Measurements from ENCODE around the gene LHX2. TPM values are rescaled to one million over a fixed set of nuclear protein-coding genes. Genes with fewer than 3 reads are reported as not detected.

Gene LHX2
- total RNA-seq, 1 experiment from 2014 or later = 0.87 TPM

GRCh38 chr9:124005029-124005771 lies 6.4 kb upstream of the LHX2 start:
- H3K4me3 ChIP-seq (ENCODE audit: insufficient read depth, low read depth, low read length) = no peak overlapping the region
- peaks cover 98% of the 10 kb centered on the region for H3K27me3 ChIP-seq (ENCODE audit: control insufficient read depth, insufficient read depth, low read length)
- H3K36me3 ChIP-seq (replicated peaks; ENCODE audit: control insufficient read depth, insufficient read depth, low read length) = no peaks in the 10 kb centered on the region
- DNase-seq = peak; percentile 70

GRCh38 chr9:124006448-124007361 lies 4.9 kb upstream of the LHX2 start:
- DNase-seq = peak; percentile 46
- Histone ChIP-seq H3K36me3 (replicated peaks; ENCODE audit: control insufficient read depth, insufficient read depth, low read length) (no peaks in the 10 kb centered on the region), H3K4me3 (ENCODE audit: insufficient read depth, low read depth, low read length) (no peak overlapping the region), H3K27me3 (ENCODE audit: control insufficient read depth, insufficient read depth, low read length) (peaks cover 95% of the 10 kb centered on the region)

- H3K4me3 ChIP-seq (ENCODE audit: insufficient read depth, low read depth, low read length) = no peak overlapping the region; the same call in 1 of the 2 replicates
- peak; percentile 53 for DNase-seq
Measured at GRCh38 chr9:124007565-124008302, 3.8 kb upstream of the LHX2 start.

GRCh38 chr9:124008303-124008693 lies 3.3 kb upstream of the LHX2 start:
- Histone ChIP-seq H3K27me3 (ENCODE audit: control insufficient read depth, insufficient read depth, low read length) (peaks cover 95% of the 10 kb centered on the region), H3K36me3 (replicated peaks; ENCODE audit: control insufficient read depth, insufficient read depth, low read length) (no peaks in the 10 kb centered on the region), H3K4me3 (ENCODE audit: insufficient read depth, low read depth, low read length) (peak overlapping the region; percentile 29)
- DNase-seq = peak; percentile 88

More at GRCh38 chr9:124007565-124008302, 3.8 kb upstream of the LHX2 start:
- Histone ChIP-seq H3K36me3 (replicated peaks; ENCODE audit: control insufficient read depth, insufficient read depth, low read length) (no peaks in the 10 kb centered on the region), H3K27me3 (ENCODE audit: control insufficient read depth, insufficient read depth, low read length) (peaks cover 95% of the 10 kb centered on the region)

GRCh38 chr9:124008694-124009530 lies 2.7 kb upstream of the LHX2 start:
- H3K36me3 ChIP-seq (replicated peaks; ENCODE audit: control insufficient read depth, insufficient read depth, low read length) = no peaks in the 10 kb centered on the region
- DNase-seq = peak; percentile 88
- peaks cover 95% of the 10 kb centered on the region for H3K27me3 ChIP-seq (ENCODE audit: control insufficient read depth, insufficient read depth, low read length)
- H3K4me3 ChIP-seq (ENCODE audit: insufficient read depth, low read depth, low read length) = peak overlapping the region; percentile 29

- H3K36me3 ChIP-seq (replicated peaks; ENCODE audit: control insufficient read depth, insufficient read depth, low read length) = no peaks in the 10 kb centered on the region
- DNase-seq = peak; percentile 30
- peaks cover 95% of the 10 kb centered on the region for H3K27me3 ChIP-seq (ENCODE audit: control insufficient read depth, insufficient read depth, low read length)
- no peak overlapping the region for H3K4me3 ChIP-seq (ENCODE audit: insufficient read depth, low read depth, low read length)
Measured at GRCh38 chr9:124009531-124010217, 1.9 kb upstream of the LHX2 start.

- no peaks in the 10 kb centered on the region for H3K36me3 ChIP-seq (replicated peaks; ENCODE audit: control insufficient read depth, insufficient read depth, low read length)
- DNase-seq = peak; percentile 54
- H3K4me3 ChIP-seq (ENCODE audit: insufficient read depth, low read depth, low read length) = no peak overlapping the region
- peaks cover 96% of the 10 kb centered on the region for H3K27me3 ChIP-seq (ENCODE audit: control insufficient read depth, insufficient read depth, low read length)
Measured at GRCh38 chr9:124010303-124010664, 1.3 kb upstream of the LHX2 start.

GRCh38 chr9:124010665-124011321 lies 775 bp upstream of the LHX2 start:
- Histone ChIP-seq H3K36me3 (replicated peaks; ENCODE audit: control insufficient read depth, insufficient read depth, low read length) (no peaks in the 10 kb centered on the region), H3K4me3 (ENCODE audit: insufficient read depth, low read depth, low read length) (peak overlapping the region; percentile 27), H3K27me3 (ENCODE audit: control insufficient read depth, insufficient read depth, low read length) (peaks cover 97% of the 10 kb centered on the region)
- DNase-seq = peak; percentile 89

- DNase-seq = peak; percentile 80
- Histone ChIP-seq H3K27me3 (ENCODE audit: control insufficient read depth, insufficient read depth, low read length) (peaks cover 97% of the 10 kb centered on the region), H3K4me3 (ENCODE audit: insufficient read depth, low read depth, low read length) (no peak overlapping the region), H3K36me3 (replicated peaks; ENCODE audit: control insufficient read depth, insufficient read depth, low read length) (no peaks in the 10 kb centered on the region)
Measured at GRCh38 chr9:124012368-124013301, 1.1 kb downstream of the LHX2 start.

GRCh38 chr9:124013309-124014210 lies 2.0 kb downstream of the LHX2 start:
- peaks cover 97% of the 10 kb centered on the region for H3K27me3 ChIP-seq (ENCODE audit: control insufficient read depth, insufficient read depth, low read length)
- DNase-seq = peak; percentile 76
- no peaks in the 10 kb centered on the region for H3K36me3 ChIP-seq (replicated peaks; ENCODE audit: control insufficient read depth, insufficient read depth, low read length)
- H3K4me3 ChIP-seq (ENCODE audit: insufficient read depth, low read depth, low read length) = no peak overlapping the region

GRCh38 chr9:124014211-124014955 lies 2.8 kb downstream of the LHX2 start:
- no peak for DNase-seq
- no peaks in the 10 kb centered on the region for H3K36me3 ChIP-seq (replicated peaks; ENCODE audit: control insufficient read depth, insufficient read depth, low read length)
- peaks cover 97% of the 10 kb centered on the region for H3K27me3 ChIP-seq (ENCODE audit: control insufficient read depth, insufficient read depth, low read length)
- H3K4me3 ChIP-seq (ENCODE audit: insufficient read depth, low read depth, low read length) = no peak overlapping the region
